ENCODE results near the gene LSAMP. TPM values are rescaled to one million over a fixed set of nuclear protein-coding genes. Genes with fewer than 3 reads are reported as not detected.

LSAMP gene
- total RNA-seq, 1 experiment from 2014 or later: 0.90 TPM

DNA sequence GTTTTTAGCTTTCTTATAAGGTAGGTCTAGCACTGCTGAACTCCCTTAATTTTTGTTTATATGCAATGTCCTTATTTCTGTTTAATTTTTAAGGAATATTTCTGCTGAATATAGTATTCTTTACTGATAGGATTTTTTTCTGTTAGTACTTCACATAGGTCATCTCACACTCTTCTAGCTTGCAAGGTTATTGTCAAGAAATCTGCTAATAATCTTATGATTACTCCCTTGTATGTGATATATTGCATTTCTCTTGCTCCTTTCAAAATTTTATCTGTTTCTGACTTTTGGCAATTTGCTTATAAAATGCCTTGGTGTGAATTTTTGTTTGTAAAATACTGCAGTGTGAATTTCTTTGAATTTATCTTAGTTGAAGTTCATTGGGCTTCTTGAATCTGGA, 523.6 kb downstream of the LSAMP start:
- Histone ChIP-seq H3K14ac (ENCODE audit: insufficient read depth, low read length) (no peak overlapping the region), H3K27ac (ENCODE audit: insufficient read length, low read depth, low read length) (no peak overlapping the region), H3K18ac (ENCODE audit: insufficient read length, low read depth, low read length) (no peak overlapping the region), H2BK15ac (ENCODE audit: low read depth, low read length) (no peak overlapping the region), H3K79me2 (ENCODE audit: insufficient read depth, low read length) (no peaks in the 10 kb centered on the region), H2AK5ac (ENCODE audit: insufficient read length, low read length) (no peak overlapping the region), H3K23me2 (ENCODE audit: insufficient read length, low read depth, low read length, poor library complexity, severe bottlenecking) (no peaks in the 10 kb centered on the region), H2BK12ac (ENCODE audit: insufficient read length, low read depth, low read length) (no peak overlapping the region), H3K56ac (ENCODE audit: insufficient read length, low read depth, low read length) (no peak overlapping the region), H3K9me3 (ENCODE audit: control insufficient read depth, low read depth, low read length) (no peaks in the 10 kb centered on the region), H3K79me1 (ENCODE audit: insufficient read depth, low read depth, low read length, poor library complexity, severe bottlenecking) (no peaks in the 10 kb centered on the region), H3K4me2 (ENCODE audit: insufficient read depth, insufficient read length, low read length) (no peak overlapping the region), H4K5ac (ENCODE audit: insufficient read length, low read depth, low read length) (no peak overlapping the region), H3K27me3 (ENCODE audit: insufficient read depth, low read length) (no peaks in the 10 kb centered on the region), H2BK5ac (ENCODE audit: insufficient read length, low read length) (no peak overlapping the region), H2BK20ac (ENCODE audit: low read depth, low read length, poor library complexity, severe bottlenecking) (no peak overlapping the region), H3T11ph (ENCODE audit: low read length) (no peak overlapping the region), H3K4ac (ENCODE audit: low read depth, low read length) (no peak overlapping the region), H4K91ac (ENCODE audit: insufficient read length, low read depth, low read length) (no peak overlapping the region), H2BK120ac (ENCODE audit: low read depth, low read length, poor library complexity, severe bottlenecking) (no peak overlapping the region), H3K4me1 (ENCODE audit: insufficient read depth, low read length) (no peaks in the 10 kb centered on the region), H4K8ac (replicated peaks; ENCODE audit: insufficient read length, low read depth, low read length) (no peak overlapping the region), H2AFZ (ENCODE audit: low read length) (no peak overlapping the region), H3K23ac (ENCODE audit: insufficient read length, low read depth, low read length) (no peak overlapping the region), H4K20me1 (ENCODE audit: control insufficient read depth, insufficient read depth, insufficient read length) (no peaks in the 10 kb centered on the region), H3K9ac (ENCODE audit: extremely low read depth, insufficient read length, low read length) (no peak overlapping the region)
- Mint-ChIP-seq H3K27me3 (ENCODE audit: low read depth) (no peaks in the 10 kb centered on the region), H3K27ac (no peak overlapping the region), H3K4me3 (no peak overlapping the region), H3K9me3 (0 out of 5 replicates have a peak, but pooled peaks cover 0 to 2% of the 10 kb centered on the region in 2 experiments), H3K4me1 (peaks cover 10 to 13% of the 10 kb centered on the region in 2 experiments), H3K36me3 (ENCODE audit: insufficient read depth in 1 of 3, low read depth in 3 of 3) (no peaks in the 10 kb centered on the region)
- TF ChIP-seq, protein P1, sequence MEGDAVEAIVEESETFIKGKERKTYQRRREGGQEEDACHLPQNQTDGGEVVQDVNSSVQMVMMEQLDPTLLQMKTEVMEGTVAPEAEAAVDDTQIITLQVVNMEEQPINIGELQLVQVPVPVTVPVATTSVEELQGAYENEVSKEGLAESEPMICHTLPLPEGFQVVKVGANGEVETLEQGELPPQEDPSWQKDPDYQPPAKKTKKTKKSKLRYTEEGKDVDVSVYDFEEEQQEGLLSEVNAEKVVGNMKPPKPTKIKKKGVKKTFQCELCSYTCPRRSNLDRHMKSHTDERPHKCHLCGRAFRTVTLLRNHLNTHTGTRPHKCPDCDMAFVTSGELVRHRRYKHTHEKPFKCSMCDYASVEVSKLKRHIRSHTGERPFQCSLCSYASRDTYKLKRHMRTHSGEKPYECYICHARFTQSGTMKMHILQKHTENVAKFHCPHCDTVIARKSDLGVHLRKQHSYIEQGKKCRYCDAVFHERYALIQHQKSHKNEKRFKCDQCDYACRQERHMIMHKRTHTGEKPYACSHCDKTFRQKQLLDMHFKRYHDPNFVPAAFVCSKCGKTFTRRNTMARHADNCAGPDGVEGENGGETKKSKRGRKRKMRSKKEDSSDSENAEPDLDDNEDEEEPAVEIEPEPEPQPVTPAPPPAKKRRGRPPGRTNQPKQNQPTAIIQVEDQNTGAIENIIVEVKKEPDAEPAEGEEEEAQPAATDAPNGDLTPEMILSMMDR (conservative IDR thresholded peaks at IDR 0.05): no peak
- no peak for DNase-seq
